Epithelial cell of esophagus (primary cell): ENCODE data around the gene GPC3.
"Not testable (repeated sequence)": the region's sequence is repeated elsewhere in the genome, so short reads cannot be mapped to it uniquely, and the experiment has no call there.

Source experiments
- DNase-seq: peaks from one replicate; pipeline ENCODE4 v3.0.0; 2010; ENCODE audit warnings: low read depth
- H3K4me3 ChIP-seq: 2 replicates; pipeline ENCODE4 v1.5.1; 2011; ENCODE audit warnings: mild to moderate bottlenecking, low read length, control low read depth
- CTCF ChIP-seq: IDR thresholded peaks from 2 replicates; pipeline ENCODE4 v1.5.1; 2011; ENCODE audit warnings: low read depth, mild to moderate bottlenecking, low read length, control low read depth, inconsistent platforms; ENCODE audit not compliant: insufficient read depth; ENCODE audit errors: missing control alignments

Gene GPC3

GRCh38 chrX:133633162-133633561 lies 352.2 kb downstream of the GPC3 start:
- DNase-seq, result peak; percentile 34
- no peak overlapping the region for H3K4me3 ChIP-seq
- TF ChIP-seq CTCF, result no peak

GRCh38 chrX:133630362-133630761 lies 355.0 kb downstream of the GPC3 start:
- no peak overlapping the region for H3K4me3 ChIP-seq
- TF ChIP-seq CTCF, result no peak
- no peak for DNase-seq

- DNase-seq, result no peak
- no peak for TF ChIP-seq CTCF
- H3K4me3 ChIP-seq, result no peak overlapping the region
Observed at GRCh38 chrX:133627673-133628072, 357.7 kb downstream of the GPC3 start.

- not testable (repeated sequence) for DNase-seq, H3K4me3 ChIP-seq
Observed at GRCh38 chrX:133621384-133621783, 364.0 kb downstream of the GPC3 start.

GRCh38 chrX:133611676-133612075 lies 373.7 kb downstream of the GPC3 start:
- no peak overlapping the region for H3K4me3 ChIP-seq
- TF ChIP-seq CTCF, result no peak
- DNase-seq, result no peak

- H3K4me3 ChIP-seq, result no peak overlapping the region
- DNase-seq, result no peak
- TF ChIP-seq CTCF, result no peak
Observed at GRCh38 chrX:133610056-133610455, 375.3 kb downstream of the GPC3 start.

GRCh38 chrX:133609166-133609565 lies 376.2 kb downstream of the GPC3 start:
- TF ChIP-seq CTCF, result no peak
- DNase-seq, result no peak
- H3K4me3 ChIP-seq, result no peak overlapping the region

- no peak for TF ChIP-seq CTCF
- H3K4me3 ChIP-seq, result no peak overlapping the region
- DNase-seq, result peak; percentile 1
Observed at GRCh38 chrX:133608406-133608805, 377.0 kb downstream of the GPC3 start.
